GM19023 (cell line): ENCODE measurements around the gene KRTAP4-16.
"Not testable (repeated sequence)": the region's sequence is repeated elsewhere in the genome, so short reads cannot be mapped to it uniquely, and the experiment has no call there.

Experiments
- ATAC-seq: cut with Tn5 transposase; IDR thresholded peaks from one replicate; pipeline ENCODE4 v1.9.1; 2021; ENCODE audit warnings: mild to moderate bottlenecking, moderate library complexity; ENCODE audit not compliant: unreplicated experiment

Gene KRTAP4-16

GRCh38 chr17:41119696-41120690, 18.0 kb upstream of the KRTAP4-16 start:
- ATAC-seq: not testable (repeated sequence)

- no peak for ATAC-seq
These were observed 16.7 kb upstream of the KRTAP4-16 start for GRCh38 chr17:41118721-41119120.

GRCh38 chr17:41117846-41118386, 15.9 kb upstream of the KRTAP4-16 start, which contains the start of gene KRTAP4-11:
KRTAP4-11 (minus strand) TSS chr17:41118373; CDS start chr17:41118315, 58 bp downstream.
- ATAC-seq: not testable (repeated sequence)

- no peak for ATAC-seq
These were observed 14.3 kb upstream of the KRTAP4-16 start for GRCh38 chr17:41116297-41116696.

- no peak for ATAC-seq
These were observed 9.3 kb upstream of the KRTAP4-16 start for GRCh38 chr17:41111151-41111885.

- ATAC-seq: not testable (repeated sequence)
These were observed 6.8 kb upstream of the KRTAP4-16 start for GRCh38 chr17:41108728-41109386.

- ATAC-seq: no peak
These were observed 6.0 kb upstream of the KRTAP4-16 start for GRCh38 chr17:41107941-41108450.

- not testable (repeated sequence) for ATAC-seq
These were observed 3.3 kb upstream of the KRTAP4-16 start, which contains the start of gene KRTAP4-9 for GRCh38 chr17:41105347-41105746. KRTAP4-9 (plus strand) TSS chr17:41105389; CDS start chr17:41105389, 0 bp downstream.

- ATAC-seq: not testable (repeated sequence)
These were observed 2.5 kb upstream of the KRTAP4-16 start for GRCh38 chr17:41104386-41105038.

GRCh38 chr17:41103896-41104295, 1.9 kb upstream of the KRTAP4-16 start:
- ATAC-seq: no peak

GRCh38 chr17:41099682-41100480, 2.1 kb downstream of the KRTAP4-16 start:
- not testable (repeated sequence) for ATAC-seq

GRCh38 chr17:41098481-41098880, 3.5 kb downstream of the KRTAP4-16 start:
- no peak for ATAC-seq

- no peak for ATAC-seq
These were observed 4.0 kb downstream of the KRTAP4-16 start, which contains the start of gene KRTAP4-8 for GRCh38 chr17:41098042-41098441. KRTAP4-8 (minus strand) TSS chr17:41098142; CDS start chr17:41098084, 58 bp downstream.

GRCh38 chr17:41096055-41096454, 6.0 kb downstream of the KRTAP4-16 start:
- no peak for ATAC-seq

GRCh38 chr17:41088760-41089352, 13.2 kb downstream of the KRTAP4-16 start:
- not testable (repeated sequence) for ATAC-seq

- ATAC-seq: not testable (repeated sequence)
These were observed 17.7 kb downstream of the KRTAP4-16 start, which contains the start of gene KRTAP4-7 for GRCh38 chr17:41084100-41084856. KRTAP4-7 (plus strand) TSS chr17:41084150; CDS start chr17:41084207, 57 bp downstream.

GRCh38 chr17:41083427-41083826, 18.6 kb downstream of the KRTAP4-16 start:
- not testable (repeated sequence) for ATAC-seq

GRCh38 chr17:41082626-41083025, 19.4 kb downstream of the KRTAP4-16 start:
- no peak for ATAC-seq
